HepG2 (cell line): Measurements from ENCODE around the gene SLC39A8. TPM values are rescaled to one million over a fixed set of nuclear protein-coding genes. Genes with fewer than 3 reads are reported as not detected.

Source experiments
- ARNT2 ChIP-seq: sonication (generic); formaldehyde crosslinking; IDR thresholded peaks from 2 replicates; pipeline ENCODE4 v1.8.0; 2022; ENCODE audit warnings: mild to moderate bottlenecking, low read depth, missing genetic modification reagents, moderate library complexity
- CHD2 ChIP-seq: IDR thresholded peaks from 2 replicates; pipeline ENCODE4 v1.6.1; 2011; ENCODE audit warnings: low read depth, low read length, improper control_type of control experiment
- FOXC1 ChIP-seq: sonication (generic); formaldehyde crosslinking; IDR thresholded peaks from 2 replicates; pipeline ENCODE4 v1.8.0; 2022; ENCODE audit warnings: mild to moderate bottlenecking, missing genetic modification reagents, borderline replicate concordance
- KDM3A ChIP-seq: IDR thresholded peaks from 2 replicates; pipeline ENCODE4 v1.6.1; 2018; ENCODE audit warnings: low read depth, missing compliant biosample characterization
- KDM4B ChIP-seq: sonication (generic); formaldehyde crosslinking; IDR thresholded peaks from 2 replicates; pipeline ENCODE4 v1.4.0; 2020; ENCODE audit warnings: missing genetic modification reagents
- PHF20 ChIP-seq: sonication (generic); formaldehyde crosslinking; IDR thresholded peaks from 2 replicates; pipeline ENCODE4 v1.5.0; 2020; ENCODE audit warnings: mild to moderate bottlenecking, missing genetic modification reagents
- RERE ChIP-seq: IDR thresholded peaks from 2 replicates; pipeline ENCODE4 v1.6.1; 2016; ENCODE audit warnings: low read depth, missing genetic modification reagents, missing compliant biosample characterization
- ZBTB25 ChIP-seq: IDR thresholded peaks from 2 replicates; pipeline ENCODE4 v1.6.1; 2018; ENCODE audit warnings: missing genetic modification reagents
- ZKSCAN1 ChIP-seq: fragments of 150-350 bp; IDR thresholded peaks from 2 replicates; pipeline ENCODE4 v1.6.1; 2014; ENCODE audit warnings: low read length
- ZNF101 ChIP-seq: sonication (generic); formaldehyde crosslinking; IDR thresholded peaks from 2 replicates; pipeline ENCODE4 v1.4.0; 2020; ENCODE audit warnings: mild to moderate bottlenecking, low read depth, missing genetic modification reagents, borderline replicate concordance
- ZNF609 ChIP-seq: sonication (generic); formaldehyde crosslinking; IDR thresholded peaks from 2 replicates; pipeline ENCODE4 v1.4.0; 2020; ENCODE audit warnings: mild to moderate bottlenecking, missing genetic modification reagents, borderline replicate concordance
- ZNF629 ChIP-seq: sonication (generic); formaldehyde crosslinking; conservative IDR thresholded peaks from 2 replicates; pipeline ENCODE4 v1.5.0; 2020; ENCODE audit warnings: missing genetic modification reagents
- ZNF720 ChIP-seq: sonication (generic); formaldehyde crosslinking; IDR thresholded peaks from 2 replicates; pipeline ENCODE4 v1.4.0; 2020; ENCODE audit warnings: missing genetic modification reagents
- ZZZ3 ChIP-seq: sonication (generic); formaldehyde crosslinking; IDR thresholded peaks from 2 replicates; pipeline ENCODE4 v1.4.0; 2020; ENCODE audit warnings: missing genetic modification reagents, mild to moderate bottlenecking, borderline replicate concordance
- polyA plus RNA-seq, 8 experiments: library from polyadenylated mRNA; depleted of rRNA in 3 of 8; stranded (reverse) in 7 of 8; unstranded in 1 of 8; fragments of >200 nt; fragmentation: Illumina TruSeq in 4 of 8; extraction: Trizol in 4 of 8; gene quantifications; 2 replicates each; pipeline versions ENCODE4 v1.2.1 to v1.2.3, GENCODE V29; 2011 to 2016; ENCODE audit warnings: low read depth in 4 of 8, missing spikeins in 1 of 8, mixed read lengths in 1 of 8; ENCODE audit not compliant: insufficient read depth in 1 of 8
- total RNA-seq, 5 experiments: library from RNA; depleted of rRNA; stranded (reverse); fragments of >200 nt; fragmentation: Illumina TruSeq; extraction: Trizol; gene quantifications; 2 replicates each; pipeline ENCODE4 v1.2.3, GENCODE V29; 2016; ENCODE audit warnings: low read depth in 1 of 5
- TF ChIP-seq, protein P1 (sequence below): sonication (generic); formaldehyde crosslinking; IDR thresholded peaks from 2 replicates; pipeline ENCODE4 v1.4.0; 2020; ENCODE audit warnings: mild to moderate bottlenecking, missing genetic modification reagents
- TF ChIP-seq, protein P2 (sequence below): sonication (generic); formaldehyde crosslinking; IDR thresholded peaks from 2 replicates; pipeline ENCODE4 v1.5.0; 2020; ENCODE audit warnings: missing genetic modification reagents

The SLC39A8 gene
- total and polyA plus RNA-seq, 2 of the 13 experiments (the other 11 are each of a cell fraction or from before 2014, with no cell fraction given), result 0.22 to 0.38 TPM

DNA sequence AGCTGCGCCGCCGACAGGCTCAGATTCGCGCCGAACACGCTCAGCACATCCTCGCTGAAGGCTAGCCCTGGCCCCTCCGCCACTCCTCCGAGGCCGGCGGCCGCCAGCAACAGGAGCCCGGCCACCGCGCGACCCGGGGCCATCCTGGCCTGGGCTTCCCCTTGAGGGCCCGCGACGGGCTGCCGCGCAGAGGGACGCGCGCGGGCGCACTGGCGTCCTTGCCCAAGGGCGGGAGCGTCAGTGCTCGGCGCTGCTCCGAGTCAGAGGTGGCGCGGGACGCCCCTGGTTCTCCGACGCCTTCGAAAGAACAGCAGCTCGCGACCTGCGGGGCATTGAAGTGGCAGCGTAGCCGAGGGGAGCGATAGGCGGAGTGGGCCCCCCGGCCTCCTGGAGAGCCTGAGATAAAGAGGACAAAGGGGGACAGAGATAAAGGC is 745 bp downstream of the SLC39A8 start (continued):
- no peak for TF ChIP-seq ZNF609
- TF ChIP-seq PHF20 (CRISPR knock-in tag), result no peak
- TF ChIP-seq, protein P1, sequence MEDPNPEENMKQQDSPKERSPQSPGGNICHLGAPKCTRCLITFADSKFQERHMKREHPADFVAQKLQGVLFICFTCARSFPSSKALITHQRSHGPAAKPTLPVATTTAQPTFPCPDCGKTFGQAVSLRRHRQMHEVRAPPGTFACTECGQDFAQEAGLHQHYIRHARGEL (CRISPR knock-in tag), result no peak
- no peak for TF ChIP-seq KDM3A (CRISPR knock-in tag)
- no peak for TF ChIP-seq KDM4B
- no peak for TF ChIP-seq ZZZ3 (CRISPR knock-in tag)
- TF ChIP-seq, protein P2, sequence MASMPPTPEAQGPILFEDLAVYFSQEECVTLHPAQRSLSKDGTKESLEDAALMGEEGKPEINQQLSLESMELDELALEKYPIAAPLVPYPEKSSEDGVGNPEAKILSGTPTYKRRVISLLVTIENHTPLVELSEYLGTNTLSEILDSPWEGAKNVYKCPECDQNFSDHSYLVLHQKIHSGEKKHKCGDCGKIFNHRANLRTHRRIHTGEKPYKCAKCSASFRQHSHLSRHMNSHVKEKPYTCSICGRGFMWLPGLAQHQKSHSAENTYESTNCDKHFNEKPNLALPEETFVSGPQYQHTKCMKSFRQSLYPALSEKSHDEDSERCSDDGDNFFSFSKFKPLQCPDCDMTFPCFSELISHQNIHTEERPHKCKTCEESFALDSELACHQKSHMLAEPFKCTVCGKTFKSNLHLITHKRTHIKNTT (CRISPR knock-in tag), result no peak
- no peak for TF ChIP-seq RERE (CRISPR knock-in tag)
- TF ChIP-seq FOXC1, result 0 out of 2 replicates have a peak, but pooled peaks have one; percentile 21
- no peak for TF ChIP-seq ZNF101 (CRISPR knock-in tag)
- TF ChIP-seq ZNF720 (CRISPR knock-in tag), result no peak
- TF ChIP-seq ZBTB25 (CRISPR knock-in tag), result no peak
- TF ChIP-seq ZNF629, result no peak
- peak; percentile 54; the same call in 1 of the 2 replicates for TF ChIP-seq ARNT2 (CRISPR knock-in tag)
- no peak for TF ChIP-seq CHD2
- no peak for TF ChIP-seq ZKSCAN1
